Endodermal cell (in vitro differentiated cells): ENCODE results near the gene TEX28. TPM values are rescaled to one million over a fixed set of nuclear protein-coding genes. Genes with fewer than 3 reads are reported as not detected.

Experiments used
- DNase-seq: peaks from one replicate; pipeline ENCODE4 v3.0.0-alpha.2; 2017
- H3K27ac ChIP-seq: 2 replicates; pipeline ENCODE4 v1.5.1; 2013; ENCODE audit warnings: mild to moderate bottlenecking, low read depth, low read length, moderate library complexity
- H3K27me3 ChIP-seq: 2 replicates; pipeline ENCODE4 v1.6.1; 2013; ENCODE audit warnings: mild to moderate bottlenecking, low read length, moderate library complexity; ENCODE audit not compliant: insufficient read depth, control insufficient read depth, poor library complexity, severe bottlenecking
- H3K36me3 ChIP-seq: 2 replicates; pipeline ENCODE4 v1.7.0; 2013; ENCODE audit warnings: mild to moderate bottlenecking, low read length, moderate library complexity; ENCODE audit not compliant: control insufficient read depth, insufficient read depth
- H3K4me1 ChIP-seq: one replicate; pipeline ENCODE4 v1.7.0; 2013; ENCODE audit warnings: low read length; ENCODE audit not compliant: control insufficient read depth, insufficient read depth
- H3K4me3 ChIP-seq: 2 replicates; pipeline ENCODE4 v1.5.1; 2013; ENCODE audit warnings: mild to moderate bottlenecking, low read length, moderate library complexity
- H3K9ac ChIP-seq: 2 replicates; pipeline ENCODE4 v1.6.1; 2013; ENCODE audit warnings: mild to moderate bottlenecking, low read length, moderate library complexity; ENCODE audit not compliant: poor library complexity, severe bottlenecking; ENCODE audit errors: extremely low read depth
- H3K9me3 ChIP-seq: 2 replicates; pipeline ENCODE4 v1.6.1; 2013; ENCODE audit warnings: mild to moderate bottlenecking, low read length, moderate library complexity; ENCODE audit not compliant: control insufficient read depth
- H3K27ac Mint-ChIP-seq: 2 replicates; pipeline ENCODE4 v1.8.0; 2020; ENCODE audit warnings: mixed read lengths
- H3K27me3 Mint-ChIP-seq: 2 replicates; pipeline ENCODE4 v1.8.0; 2021; ENCODE audit warnings: mild to moderate bottlenecking, mixed read lengths; ENCODE audit not compliant: insufficient read depth
- H3K36me3 Mint-ChIP-seq: 2 replicates; pipeline ENCODE4 v1.8.0; 2020; ENCODE audit warnings: low read depth, mixed read lengths
- H3K4me1 Mint-ChIP-seq: 2 replicates; pipeline ENCODE4 v1.8.0; 2020; ENCODE audit warnings: mixed read lengths
- H3K4me3 Mint-ChIP-seq: 2 replicates; pipeline ENCODE4 v1.8.0; 2020; ENCODE audit warnings: mild to moderate bottlenecking, moderate library complexity, mixed read lengths
- H3K9me3 Mint-ChIP-seq: 2 replicates; pipeline ENCODE4 v1.8.0; 2020; ENCODE audit warnings: mild to moderate bottlenecking, mixed read lengths
- WGBS, 2 experiments: methylation state at CpG; one replicate each; pipeline versions ENCODE4 v1.1.5 to v1.1.7; 2013; ENCODE audit warnings: missing lambda C conversion rate in 2 of 2, mixed read lengths in 1 of 2; ENCODE audit not compliant: insufficient coverage in 1 of 2, insufficient read length in 1 of 2; 5-methylcytosine and 5-hydroxymethylcytosine counted together
- total RNA-seq, 2 donors: library from RNA; stranded (reverse); fragmentation: NEBNext Ultra II Directional in 1 of 2; extraction: Animal tissue kit (Norgen Biotek cat#: 25700) in 1 of 2; gene quantifications; 2 replicates in 1 of 2; 3 replicates in 1 of 2; pipeline ENCODE4 v1.2.1, GENCODE V29; 2021
- TF ChIP-seq, protein P1 (sequence below): fragments of 200-600 bp; sonication (generic); conservative IDR thresholded peaks from 2 replicates; pipeline ENCODE4 v1.5.0; 2021; ENCODE audit warnings: antibody characterized with exemption, mild to moderate bottlenecking

TEX28 gene
- total RNA-seq, 2 donors from 2014 or later: not detected

GRCh38 chrX:154332561-154332960 is 37.6 kb upstream of the TEX28 start:
- H3K4me3 ChIP-seq: no peak overlapping the region
- no peaks in the 10 kb centered on the region for H3K27me3 Mint-ChIP-seq
- H3K27me3 ChIP-seq: no peaks in the 10 kb centered on the region
- H3K9me3 Mint-ChIP-seq: peaks cover 76% of the 10 kb centered on the region
- H3K9ac ChIP-seq: no peak overlapping the region
- H3K4me1 ChIP-seq: no peaks in the 10 kb centered on the region
- DNase-seq: no peak
- 96% methylated on average over 26 of the region's 29 CpGs; no CpG with 5 or more reads in 1 of the 2 experiments for WGBS, 2 experiments
- H3K4me1 Mint-ChIP-seq: no peaks in the 10 kb centered on the region
- no peak overlapping the region for H3K4me3 Mint-ChIP-seq
- TF ChIP-seq, protein P1, sequence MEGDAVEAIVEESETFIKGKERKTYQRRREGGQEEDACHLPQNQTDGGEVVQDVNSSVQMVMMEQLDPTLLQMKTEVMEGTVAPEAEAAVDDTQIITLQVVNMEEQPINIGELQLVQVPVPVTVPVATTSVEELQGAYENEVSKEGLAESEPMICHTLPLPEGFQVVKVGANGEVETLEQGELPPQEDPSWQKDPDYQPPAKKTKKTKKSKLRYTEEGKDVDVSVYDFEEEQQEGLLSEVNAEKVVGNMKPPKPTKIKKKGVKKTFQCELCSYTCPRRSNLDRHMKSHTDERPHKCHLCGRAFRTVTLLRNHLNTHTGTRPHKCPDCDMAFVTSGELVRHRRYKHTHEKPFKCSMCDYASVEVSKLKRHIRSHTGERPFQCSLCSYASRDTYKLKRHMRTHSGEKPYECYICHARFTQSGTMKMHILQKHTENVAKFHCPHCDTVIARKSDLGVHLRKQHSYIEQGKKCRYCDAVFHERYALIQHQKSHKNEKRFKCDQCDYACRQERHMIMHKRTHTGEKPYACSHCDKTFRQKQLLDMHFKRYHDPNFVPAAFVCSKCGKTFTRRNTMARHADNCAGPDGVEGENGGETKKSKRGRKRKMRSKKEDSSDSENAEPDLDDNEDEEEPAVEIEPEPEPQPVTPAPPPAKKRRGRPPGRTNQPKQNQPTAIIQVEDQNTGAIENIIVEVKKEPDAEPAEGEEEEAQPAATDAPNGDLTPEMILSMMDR: no peak
- no peak overlapping the region for H3K27ac Mint-ChIP-seq
- H3K36me3 Mint-ChIP-seq: no peaks in the 10 kb centered on the region
- no peaks in the 10 kb centered on the region for H3K9me3 ChIP-seq
- no peaks in the 10 kb centered on the region for H3K36me3 ChIP-seq
- H3K27ac ChIP-seq: no peak overlapping the region

GRCh38 chrX:154329294-154329693 is 34.4 kb upstream of the TEX28 start:
- H3K27ac ChIP-seq: no peak overlapping the region
- H3K9ac ChIP-seq: no peak overlapping the region
- Mint-ChIP-seq H3K4me3 (no peak overlapping the region), H3K27ac (no peak overlapping the region), H3K4me1 (no peaks in the 10 kb centered on the region), H3K36me3 (no peaks in the 10 kb centered on the region), H3K9me3 (peaks cover 80% of the 10 kb centered on the region), H3K27me3 (no peaks in the 10 kb centered on the region)
- TF ChIP-seq, protein P1: no peak
- H3K36me3 ChIP-seq: no peaks in the 10 kb centered on the region
- no peaks in the 10 kb centered on the region for H3K4me1 ChIP-seq
- H3K4me3 ChIP-seq: no peak overlapping the region
- DNase-seq: no peak
- no peaks in the 10 kb centered on the region for H3K27me3 ChIP-seq
- WGBS, 2 experiments: 78% methylated on average over 10 of the region's 10 CpGs; no CpG with 5 or more reads in 1 of the 2 experiments
- H3K9me3 ChIP-seq: no peaks in the 10 kb centered on the region

- 86 to 100% methylated on average over 1 to 5 of the region's 5 CpGs for WGBS, 2 experiments
- no peak overlapping the region for H3K9ac ChIP-seq
- no peaks in the 10 kb centered on the region for H3K27me3 ChIP-seq
- no peaks in the 10 kb centered on the region for H3K4me1 ChIP-seq
- no peaks in the 10 kb centered on the region for H3K9me3 ChIP-seq
- H3K36me3 Mint-ChIP-seq: no peaks in the 10 kb centered on the region
- peaks cover 76% of the 10 kb centered on the region for H3K9me3 Mint-ChIP-seq
- no peak overlapping the region for H3K4me3 ChIP-seq
- H3K27ac ChIP-seq: no peak overlapping the region
- TF ChIP-seq, protein P1: no peak
- H3K4me1 Mint-ChIP-seq: no peaks in the 10 kb centered on the region
- no peak overlapping the region for H3K4me3 Mint-ChIP-seq
- no peak overlapping the region for H3K27ac Mint-ChIP-seq
- DNase-seq: no peak
- no peaks in the 10 kb centered on the region for H3K36me3 ChIP-seq
- H3K27me3 Mint-ChIP-seq: no peaks in the 10 kb centered on the region
Measured at GRCh38 chrX:154328646-154329045, 33.7 kb upstream of the TEX28 start.
